ENCODE results near the gene ATP2B3.

The ATP2B3 gene

GRCh38 chrX:153576239-153576870 lies 58.9 kb downstream of the ATP2B3 start:
- Histone ChIP-seq H3K27ac (ENCODE audit: low read length) (no peak overlapping the region), H3K27me3 (ENCODE audit: low read depth, low read length) (no peaks in the 10 kb centered on the region), H3K4me1 (ENCODE audit: control insufficient read depth in 1 of 2, insufficient read depth in 2 of 2, low read length in 2 of 2) (no peaks in the 10 kb centered on the region), H3K36me3 (ENCODE audit: control insufficient read depth in 1 of 2, insufficient read depth in 2 of 2, low read length in 2 of 2) (no peaks in the 10 kb centered on the region), H3K9me3 (ENCODE audit: control insufficient read depth in 1 of 2, low read length in 2 of 2) (no peaks in the 10 kb centered on the region), H3K4me3 (ENCODE audit: low read depth in 1 of 2, low read length in 2 of 2) (no peak overlapping the region)

GRCh38 chrX:153576961-153577360 lies 59.5 kb downstream of the ATP2B3 start:
- H3K36me3 ChIP-seq (ENCODE audit: control insufficient read depth in 1 of 2, insufficient read depth in 2 of 2, low read length in 2 of 2) = no peaks in the 10 kb centered on the region
- no peak overlapping the region for H3K4me3 ChIP-seq (ENCODE audit: low read depth in 1 of 2, low read length in 2 of 2)
- no peaks in the 10 kb centered on the region for H3K27me3 ChIP-seq (ENCODE audit: low read depth, low read length)
- H3K27ac ChIP-seq (ENCODE audit: low read length) = no peak overlapping the region
- H3K4me1 ChIP-seq (ENCODE audit: control insufficient read depth in 1 of 2, insufficient read depth in 2 of 2, low read length in 2 of 2) = no peaks in the 10 kb centered on the region
- H3K9me3 ChIP-seq (ENCODE audit: control insufficient read depth in 1 of 2, low read length in 2 of 2) = no peaks in the 10 kb centered on the region

GRCh38 chrX:153578200-153578835 lies 60.9 kb downstream of the ATP2B3 start:
- Histone ChIP-seq H3K4me3 (ENCODE audit: low read depth in 1 of 2, low read length in 2 of 2) (no peak overlapping the region), H3K27me3 (ENCODE audit: low read depth, low read length) (no peaks in the 10 kb centered on the region), H3K36me3 (ENCODE audit: control insufficient read depth in 1 of 2, insufficient read depth in 2 of 2, low read length in 2 of 2) (no peaks in the 10 kb centered on the region), H3K9me3 (ENCODE audit: control insufficient read depth in 1 of 2, low read length in 2 of 2) (no peaks in the 10 kb centered on the region), H3K27ac (ENCODE audit: low read length) (no peak overlapping the region), H3K4me1 (ENCODE audit: control insufficient read depth in 1 of 2, insufficient read depth in 2 of 2, low read length in 2 of 2) (no peaks in the 10 kb centered on the region)

- no peak overlapping the region for H3K27ac ChIP-seq (ENCODE audit: low read length)
- no peaks in the 10 kb centered on the region for H3K36me3 ChIP-seq (ENCODE audit: control insufficient read depth in 1 of 2, insufficient read depth in 2 of 2, low read length in 2 of 2)
- H3K27me3 ChIP-seq (ENCODE audit: low read depth, low read length) = no peaks in the 10 kb centered on the region
- H3K9me3 ChIP-seq (ENCODE audit: control insufficient read depth in 1 of 2, low read length in 2 of 2) = no peaks in the 10 kb centered on the region
- H3K4me1 ChIP-seq (ENCODE audit: control insufficient read depth in 1 of 2, insufficient read depth in 2 of 2, low read length in 2 of 2) = no peaks in the 10 kb centered on the region
- no peak overlapping the region for H3K4me3 ChIP-seq (ENCODE audit: low read depth in 1 of 2, low read length in 2 of 2)
Measured at GRCh38 chrX:153578889-153579288, 61.4 kb downstream of the ATP2B3 start.

GRCh38 chrX:153580700-153581386 lies 63.4 kb downstream of the ATP2B3 start:
- H3K36me3 ChIP-seq (ENCODE audit: control insufficient read depth in 1 of 2, insufficient read depth in 2 of 2, low read length in 2 of 2) = no peaks in the 10 kb centered on the region
- H3K4me1 ChIP-seq (ENCODE audit: control insufficient read depth in 1 of 2, insufficient read depth in 2 of 2, low read length in 2 of 2) = no peaks in the 10 kb centered on the region
- H3K4me3 ChIP-seq (ENCODE audit: low read depth in 1 of 2, low read length in 2 of 2) = no peak overlapping the region
- H3K9me3 ChIP-seq (ENCODE audit: control insufficient read depth in 1 of 2, low read length in 2 of 2) = no peaks in the 10 kb centered on the region
- H3K27ac ChIP-seq (ENCODE audit: low read length) = no peak overlapping the region
- H3K27me3 ChIP-seq (ENCODE audit: low read depth, low read length) = no peaks in the 10 kb centered on the region

GRCh38 chrX:153582896-153583295 lies 65.5 kb downstream of the ATP2B3 start:
- H3K4me3 ChIP-seq (ENCODE audit: low read depth in 1 of 2, low read length in 2 of 2) = no peak overlapping the region
- no peaks in the 10 kb centered on the region for H3K4me1 ChIP-seq (ENCODE audit: control insufficient read depth in 1 of 2, insufficient read depth in 2 of 2, low read length in 2 of 2)
- H3K36me3 ChIP-seq (ENCODE audit: control insufficient read depth in 1 of 2, insufficient read depth in 2 of 2, low read length in 2 of 2) = peaks cover 6 to 7% of the 10 kb centered on the region in 2 donors
- H3K27me3 ChIP-seq (ENCODE audit: low read depth, low read length) = no peaks in the 10 kb centered on the region
- no peak overlapping the region for H3K27ac ChIP-seq (ENCODE audit: low read length)
- no peaks in the 10 kb centered on the region for H3K9me3 ChIP-seq (ENCODE audit: control insufficient read depth in 1 of 2, low read length in 2 of 2)

- H3K27me3 ChIP-seq (ENCODE audit: low read depth, low read length) = no peaks in the 10 kb centered on the region
- peaks cover 7 to 13% of the 10 kb centered on the region in 2 donors for H3K36me3 ChIP-seq (ENCODE audit: control insufficient read depth in 1 of 2, insufficient read depth in 2 of 2, low read length in 2 of 2)
- no peaks in the 10 kb centered on the region for H3K9me3 ChIP-seq (ENCODE audit: control insufficient read depth in 1 of 2, low read length in 2 of 2)
- no peak overlapping the region for H3K4me3 ChIP-seq (ENCODE audit: low read depth in 1 of 2, low read length in 2 of 2)
- H3K27ac ChIP-seq (ENCODE audit: low read length) = no peak overlapping the region
- no peaks in the 10 kb centered on the region for H3K4me1 ChIP-seq (ENCODE audit: control insufficient read depth in 1 of 2, insufficient read depth in 2 of 2, low read length in 2 of 2)
Measured at GRCh38 chrX:153583433-153583832, 66.0 kb downstream of the ATP2B3 start.

- Histone ChIP-seq H3K27me3 (ENCODE audit: low read depth, low read length) (no peaks in the 10 kb centered on the region), H3K9me3 (ENCODE audit: control insufficient read depth in 1 of 2, low read length in 2 of 2) (no peaks in the 10 kb centered on the region), H3K4me1 (ENCODE audit: control insufficient read depth in 1 of 2, insufficient read depth in 2 of 2, low read length in 2 of 2) (no peaks in the 10 kb centered on the region), H3K4me3 (ENCODE audit: low read depth in 1 of 2, low read length in 2 of 2) (no peak overlapping the region), H3K27ac (ENCODE audit: low read length) (no peak overlapping the region), H3K36me3 (ENCODE audit: control insufficient read depth in 1 of 2, insufficient read depth in 2 of 2, low read length in 2 of 2) (peaks cover 7 to 24% of the 10 kb centered on the region in 2 donors)
Measured at GRCh38 chrX:153585827-153586226, 68.4 kb downstream of the ATP2B3 start.

- no peak overlapping the region for H3K4me3 ChIP-seq (ENCODE audit: low read depth in 1 of 2, low read length in 2 of 2)
Measured at GRCh38 chrX:153587342-153587741, 69.9 kb downstream of the ATP2B3 start.

GRCh38 chrX:153588021-153588781 lies 70.8 kb downstream of the ATP2B3 start:
- Histone ChIP-seq H3K27me3 (ENCODE audit: low read depth, low read length) (no peaks in the 10 kb centered on the region), H3K36me3 (ENCODE audit: control insufficient read depth in 1 of 2, insufficient read depth in 2 of 2, low read length in 2 of 2) (peaks cover 7 to 46% of the 10 kb centered on the region in 2 donors)

More at GRCh38 chrX:153587342-153587741, 69.9 kb downstream of the ATP2B3 start:
- H3K4me1 ChIP-seq (ENCODE audit: control insufficient read depth in 1 of 2, insufficient read depth in 2 of 2, low read length in 2 of 2) = no peaks in the 10 kb centered on the region
- H3K9me3 ChIP-seq (ENCODE audit: control insufficient read depth in 1 of 2, low read length in 2 of 2) = no peaks in the 10 kb centered on the region
- H3K27me3 ChIP-seq (ENCODE audit: low read depth, low read length) = no peaks in the 10 kb centered on the region
- H3K36me3 ChIP-seq (ENCODE audit: control insufficient read depth in 1 of 2, insufficient read depth in 2 of 2, low read length in 2 of 2) = peaks cover 7 to 39% of the 10 kb centered on the region in 2 donors
- H3K27ac ChIP-seq (ENCODE audit: low read length) = no peak overlapping the region

GRCh38 chrX:153588782-153589446 lies 71.5 kb downstream of the ATP2B3 start:
- no peaks in the 10 kb centered on the region for H3K9me3 ChIP-seq (ENCODE audit: control insufficient read depth in 1 of 2, low read length in 2 of 2)
- H3K27me3 ChIP-seq (ENCODE audit: low read depth, low read length) = no peaks in the 10 kb centered on the region
- H3K27ac ChIP-seq (ENCODE audit: low read length) = no peak overlapping the region
- peaks cover 7 to 51% of the 10 kb centered on the region in 2 donors for H3K36me3 ChIP-seq (ENCODE audit: control insufficient read depth in 1 of 2, insufficient read depth in 2 of 2, low read length in 2 of 2)
- no peaks in the 10 kb centered on the region for H3K4me1 ChIP-seq (ENCODE audit: control insufficient read depth in 1 of 2, insufficient read depth in 2 of 2, low read length in 2 of 2)
- H3K4me3 ChIP-seq (ENCODE audit: low read depth in 1 of 2, low read length in 2 of 2) = no peak overlapping the region

More at GRCh38 chrX:153588021-153588781, 70.8 kb downstream of the ATP2B3 start:
- Histone ChIP-seq H3K4me1 (ENCODE audit: control insufficient read depth in 1 of 2, insufficient read depth in 2 of 2, low read length in 2 of 2) (no peaks in the 10 kb centered on the region), H3K9me3 (ENCODE audit: control insufficient read depth in 1 of 2, low read length in 2 of 2) (no peaks in the 10 kb centered on the region), H3K4me3 (ENCODE audit: low read depth in 1 of 2, low read length in 2 of 2) (no peak overlapping the region), H3K27ac (ENCODE audit: low read length) (no peak overlapping the region)
